HepG2 (cell line): ENCODE results near the gene GABBR2. TPM values are rescaled to one million over a fixed set of nuclear protein-coding genes. Genes with fewer than 3 reads are reported as not detected.

ENCODE experiments used
- ATAC-seq: fragments of 200-7000 bp; cut with Tn5 transposase; 3 replicates; pipeline ENCODE4 v1.9.1; 2020; ENCODE audit warnings: mild to moderate bottlenecking, moderate library complexity
- BruUV-seq: library from RNA; stranded (reverse); fragments of 400-500 nt; replicated peaks from 2 replicates; lab custom pipeline; 2021; lab: Mats Ljungman, UMichigan
- CTCF ChIA-PET: fragments of 300-600 bp; formaldehyde crosslinking; extraction: SDS; loops from one replicate; lab custom pipeline; 2021; ENCODE audit warnings: low total read pairs, inconsistent platforms, low intra/inter-chr PET ratio; lab: Yijun Ruan, JAX
- POLR2A ChIA-PET: fragments of 350-600 bp; sonication (Branson Sonifier 250); formaldehyde crosslinking; loops from one replicate; lab custom pipeline; 2020; ENCODE audit warnings: antibody characterized with exemption, inconsistent platforms; lab: Yijun Ruan, JAX
- DNase-seq: peaks from one replicate; pipeline ENCODE4 v3.0.0-alpha.2; 2015; ENCODE audit warnings: low spot score
- FAIRE-seq: peaks from 3 replicates; lab custom pipeline; 2011; peaks lifted over from hg19 to GRCh38; lab: Jason Lieb, UNC
- H2AFZ ChIP-seq: one replicate; pipeline ENCODE4 v1.6.1; 2011; ENCODE audit warnings: low read length, inconsistent platforms
- H3K27ac ChIP-seq: fragments of 300-600 bp; 3 replicates; pipeline ENCODE4 v1.8.0; 2011; ENCODE audit warnings: mixed run types, mild to moderate bottlenecking, mixed read lengths, low read length, inconsistent platforms; ENCODE audit not compliant: insufficient read depth; ENCODE audit errors: extremely low read length
- H3K27me3 ChIP-seq, 2 experiments: fragments of 200-600 bp in 1 of 2; 2 replicates in 1 of 2; 3 replicates in 1 of 2; pipeline versions ENCODE4 v1.6.0 to v1.8.0; 2011; ENCODE audit warnings: low read length in 2 of 2, mild to moderate bottlenecking in 2 of 2, moderate library complexity in 2 of 2, inconsistent platforms in 1 of 2; ENCODE audit not compliant: insufficient read depth in 2 of 2, control insufficient read depth in 1 of 2
- H3K36me3 ChIP-seq, 2 experiments: fragments of 200-600 bp in 1 of 2; replicated peaks in 1 of 2; 2 replicates in 1 of 2; 3 replicates in 1 of 2; pipeline versions ENCODE4 v1.5.1 to v1.8.0; 2011; ENCODE audit warnings: low read length in 2 of 2, inconsistent platforms in 1 of 2; ENCODE audit not compliant: insufficient read depth in 2 of 2, control insufficient read depth in 1 of 2
- H3K4me1 ChIP-seq: 2 replicates; pipeline ENCODE4 v1.5.1; 2012; ENCODE audit warnings: low read length, inconsistent platforms; ENCODE audit not compliant: insufficient read depth
- H3K4me2 ChIP-seq: 2 replicates; pipeline ENCODE4 v1.6.0; 2011; ENCODE audit warnings: low read depth, low read length, inconsistent platforms
- H3K4me3 ChIP-seq, 3 experiments: fragments of 200-600 bp in 1 of 3; sonication (generic), shearing (Covaris generic) in 1 of 3; replicated peaks in 1 of 3; 2 replicates each; pipeline ENCODE4 v1.5.1; 2011 to 2016; ENCODE audit warnings: low read length in 3 of 3, inconsistent platforms in 2 of 3, low read depth in 2 of 3, mild to moderate bottlenecking in 2 of 3, control low read depth in 1 of 3, mixed read lengths in 1 of 3; ENCODE audit not compliant: insufficient read depth in 1 of 3
- H3K79me2 ChIP-seq: one replicate; pipeline ENCODE4 v1.6.1; 2011; ENCODE audit warnings: low read length, inconsistent platforms; ENCODE audit not compliant: insufficient read depth
- H3K9ac ChIP-seq: 2 replicates; pipeline ENCODE4 v1.6.0; 2011; ENCODE audit warnings: mild to moderate bottlenecking, low read depth, low read length, inconsistent platforms; ENCODE audit not compliant: insufficient read depth
- H3K9me3 ChIP-seq: 2 replicates; pipeline ENCODE4 v1.5.1; 2012; ENCODE audit warnings: mild to moderate bottlenecking, low read length
- H4K20me1 ChIP-seq: 2 replicates; pipeline ENCODE4 v1.6.0; 2011; ENCODE audit warnings: inconsistent platforms, mild to moderate bottlenecking, low read length, moderate library complexity; ENCODE audit not compliant: insufficient read depth
- ASH2L ChIP-seq: fragments of 300-600, 200-600 bp; sonication (generic); IDR thresholded peaks from 2 replicates; pipeline ENCODE4 v1.7.0; 2017; ENCODE audit warnings: low read depth, mild to moderate bottlenecking, moderate library complexity, mixed read lengths, low read length; ENCODE audit not compliant: insufficient read length
- FLYWCH1 ChIP-seq: sonication (generic); formaldehyde crosslinking; IDR thresholded peaks from 2 replicates; pipeline ENCODE4 v1.8.1; 2023; ENCODE audit warnings: mild to moderate bottlenecking, missing genetic modification reagents
- NFIC ChIP-seq: IDR thresholded peaks from 2 replicates; pipeline ENCODE4 v1.6.1; 2012; ENCODE audit warnings: mild to moderate bottlenecking, low read length, inconsistent platforms
- RFX5 ChIP-seq: IDR thresholded peaks from 2 replicates; pipeline ENCODE4 v1.6.1; 2011; ENCODE audit warnings: low read depth, low read length, improper control_type of control experiment
- ZNF552 ChIP-seq: sonication (generic); formaldehyde crosslinking; IDR thresholded peaks from 2 replicates; pipeline ENCODE4 v1.9.0; 2022; ENCODE audit warnings: missing genetic modification reagents, mild to moderate bottlenecking, borderline replicate concordance
- ZNF562 ChIP-seq: sonication (generic); formaldehyde crosslinking; IDR thresholded peaks from 2 replicates; pipeline ENCODE4 v1.8.0; 2022; ENCODE audit warnings: missing genetic modification reagents, borderline replicate concordance
- ZNF768 ChIP-seq: sonication (generic); formaldehyde crosslinking; IDR thresholded peaks from 2 replicates; pipeline ENCODE4 v1.4.0; 2020; ENCODE audit warnings: missing genetic modification reagents
- WGBS: methylation state at CpG from one replicate; pipeline ENCODE4 v1.1.6; 2017; ENCODE audit warnings: low lambda C conversion rate; 5-methylcytosine and 5-hydroxymethylcytosine counted together
- in situ Hi-C: cut with HindIII; loops from 2 replicates; pipeline ENCODE4 v1.10.0; 2017; ENCODE audit warnings: low pct_unique_long_range_greater_than_20kb; ENCODE audit not compliant: extremely low pct_ligation_motif_present
- intact Hi-C: fragments of 100-400 bp; cut with micrococcal nuclease; formaldehyde crosslinking; loops from one replicate; pipeline ENCODE4 v1.10.0; 2022; ENCODE audit not compliant: unreplicated experiment
- polyA plus RNA-seq, 8 experiments: library from polyadenylated mRNA; depleted of rRNA in 3 of 8; stranded (reverse) in 7 of 8; unstranded in 1 of 8; fragments of >200 nt; fragmentation: Illumina TruSeq in 4 of 8; extraction: Trizol in 4 of 8; gene quantifications; 2 replicates each; pipeline versions ENCODE4 v1.2.1 to v1.2.3, GENCODE V29; 2011 to 2016; ENCODE audit warnings: low read depth in 4 of 8, missing spikeins in 1 of 8, mixed read lengths in 1 of 8; ENCODE audit not compliant: insufficient read depth in 1 of 8
- total RNA-seq, 5 experiments: library from RNA; depleted of rRNA; stranded (reverse); fragments of >200 nt; fragmentation: Illumina TruSeq; extraction: Trizol; gene quantifications; 2 replicates each; pipeline ENCODE4 v1.2.3, GENCODE V29; 2016; ENCODE audit warnings: low read depth in 1 of 5

The GABBR2 gene
- total and polyA plus RNA-seq, 2 of the 13 experiments (the other 11 are each of a cell fraction or from before 2014, with no cell fraction given), result 0.02 TPM; not detected in 1

DNA sequence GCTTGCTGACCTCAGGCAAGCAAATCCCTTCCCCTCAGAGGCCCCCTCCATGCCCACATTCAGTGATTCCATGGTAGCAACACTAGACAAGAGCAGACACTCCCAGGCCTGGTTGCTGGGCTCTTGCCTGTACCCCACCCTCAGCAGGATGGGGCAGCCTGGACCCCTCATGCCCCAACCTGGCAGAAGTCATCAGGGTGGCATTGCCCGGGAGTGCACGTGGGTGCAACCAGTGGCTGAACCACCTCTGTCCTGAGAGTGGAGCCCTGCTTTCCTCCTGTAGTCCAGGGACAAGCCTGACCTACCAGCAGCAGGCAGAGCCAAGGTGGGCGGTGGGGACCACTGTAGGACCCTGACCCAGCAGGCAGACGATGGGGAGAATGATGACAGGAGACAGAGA, 387.5 kb downstream of the GABBR2 start:
- no peak overlapping the region for H2AFZ ChIP-seq
- no peaks in the 10 kb centered on the region for H4K20me1 ChIP-seq
- intact Hi-C loops, result no loop called here
- H3K4me3 ChIP-seq, result no peak overlapping the region
- FAIRE-seq, result no peak
- no peak for ATAC-seq
- no peaks in the 10 kb centered on the region for H3K9me3 ChIP-seq
- no peak overlapping the region for H3K9ac ChIP-seq
- 6% methylated on average over 2 of the region's 4 CpGs for WGBS
- H3K4me2 ChIP-seq, result no peak overlapping the region
- H3K27me3 ChIP-seq, result peaks cover 2 to 12% of the 10 kb centered on the region in 2 experiments; a peak in 3 of 5 replicates
- no peak overlapping the region for H3K27ac ChIP-seq
- CTCF ChIA-PET, result no interaction called here
- H3K4me1 ChIP-seq, result no peaks in the 10 kb centered on the region
- TF ChIP-seq FLYWCH1 (no peak), NFIC (no peak), ASH2L (no peak), RFX5 (no peak)
- POLR2A ChIA-PET, result no interaction called here
- no peaks in the 10 kb centered on the region for H3K36me3 ChIP-seq
- no peaks in the 10 kb centered on the region for H3K79me2 ChIP-seq
- no peak for DNase-seq
- no TSS peak for BruUV-seq
- in situ Hi-C loops, result no loop called here

- H3K36me3 ChIP-seq, result no peaks in the 10 kb centered on the region
- peaks cover 0 to 12% of the 10 kb centered on the region in 2 experiments; a peak in 3 of 5 replicates for H3K27me3 ChIP-seq
- ChIA-PET CTCF (no interaction called here), POLR2A (no interaction called here)
- H3K27ac ChIP-seq, result no peak overlapping the region
- intact Hi-C loops (no loop called here), in situ Hi-C loops (loop anchor here (5.0 to 10.0 kb wide), 2 partner anchors 386 to 458 kb away; partner anchors contain the start of gene GABBR2)
- no peaks in the 10 kb centered on the region for H3K4me1 ChIP-seq
- no peak overlapping the region for H3K4me3 ChIP-seq
- no peak for ATAC-seq
- 23% methylated on average over 3 of the region's 5 CpGs for WGBS
- no peak overlapping the region for H3K9ac ChIP-seq
- TF ChIP-seq ZNF768 (CRISPR knock-in tag), result 0 out of 2 replicates have a peak, but pooled peaks have one; percentile 19
- TF ChIP-seq ZNF552 (CRISPR knock-in tag), result no peak
- TF ChIP-seq ZNF562, result no peak
- no peaks in the 10 kb centered on the region for H3K9me3 ChIP-seq
- no peaks in the 10 kb centered on the region for H3K79me2 ChIP-seq
- DNase-seq, result no peak
- no peak overlapping the region for H3K4me2 ChIP-seq
- no TSS peak for BruUV-seq
- H2AFZ ChIP-seq, result no peak overlapping the region
- no peaks in the 10 kb centered on the region for H4K20me1 ChIP-seq
- no peak for FAIRE-seq
These were observed 389.8 kb downstream of the GABBR2 start for GRCh38 chr9:98318834-98319478.
